Measurements from ENCODE around the gene FGD2. TPM values are rescaled to one million over a fixed set of nuclear protein-coding genes. Genes with fewer than 3 reads are reported as not detected.

FGD2 gene
- total and polyA plus RNA-seq, 10 of the 15 experiments (the other 5 are each of a cell fraction or from before 2014, with no cell fraction given): 5.2 to 88.1 (median 33.2) TPM

GRCh38 chr6:36959555-36960250 is 45.8 kb upstream of the FGD2 start (continued):
- TF ChIP-seq ZNF687 (IDR thresholded peaks at IDR 0.05): no peak
- TF ChIP-seq CTCF (IDR thresholded peaks at IDR 0.05 in 2 of 3, conservative IDR thresholded peaks at IDR 0.05 in 1 of 3; ENCODE audit: control insufficient read depth in 2 of 3, extremely low read depth in 1 of 3, insufficient read depth in 1 of 3, low read depth in 3 of 3, low read length in 3 of 3): no peak
- TF ChIP-seq TCF3 (IDR thresholded peaks at IDR 0.05; ENCODE audit: borderline replicate concordance, insufficient read depth, low read depth, low read length): no peak
- no peak for TF ChIP-seq SMC3 (IDR thresholded peaks at IDR 0.05; ENCODE audit: borderline replicate concordance, low read length)
